HCT116 (cell line): ENCODE measurements around the gene TUB. TPM values are rescaled to one million over a fixed set of nuclear protein-coding genes. Genes with fewer than 3 reads are reported as not detected.

ENCODE experiments used
- ATAC-seq: fragments of 200-7000 bp; cut with Tn5 transposase; 2 replicates; pipeline ENCODE4 v1.9.1; 2020; ENCODE audit warnings: mild to moderate bottlenecking, moderate library complexity
- BruUV-seq: library from RNA; stranded (reverse); fragments of 400-500 nt; replicated peaks from 2 replicates; lab custom pipeline; 2021; lab: Mats Ljungman, UMichigan
- CTCF ChIA-PET: fragments of 300-600 bp; sonication (Branson Sonifier 250); formaldehyde crosslinking; loops from one replicate; lab custom pipeline; 2021; ENCODE audit warnings: antibody characterized with exemption; lab: Charles Lee
- POLR2A ChIA-PET: fragments of 300-600, 350-600 bp; sonication (Branson Sonifier 250); formaldehyde crosslinking; loops from one replicate; lab custom pipeline; 2021; ENCODE audit warnings: antibody characterized with exemption; lab: Charles Lee
- RAD21 ChIA-PET, 2 experiments: fragments of 300-600 bp; sonication (Branson Sonifier 250); formaldehyde crosslinking; loops; one replicate each; lab custom pipeline; 2023; ENCODE audit warnings: low total read pairs in 2 of 2; ENCODE audit not compliant: uncharacterized antibody in 2 of 2, unreplicated experiment in 2 of 2, low non-redundant PET in 1 of 2; lab: Charles Lee
- DNase-seq: peaks from one replicate; pipeline ENCODE4 v3.0.0-alpha.2; 2010; ENCODE audit warnings: low read depth, low spot score
- H2AFZ ChIP-seq: fragments of 200-600 bp; shearing (Covaris generic), sonication (generic); 2 replicates; pipeline ENCODE4 v1.6.1; 2017; ENCODE audit warnings: low read depth, mixed run types, mixed read lengths, antibody characterized with exemption, low read length; ENCODE audit not compliant: poor library complexity, severe bottlenecking
- H3K27ac ChIP-seq: 2 replicates; pipeline ENCODE4 v1.5.1; 2012; ENCODE audit warnings: low read depth, low read length
- H3K27me3 ChIP-seq: fragments of 200-600 bp; sonication (generic); 2 replicates; pipeline ENCODE4 v1.6.1; 2016; ENCODE audit warnings: mixed run types, low read length, mixed read lengths; ENCODE audit not compliant: insufficient read depth
- H3K36me3 ChIP-seq, 2 experiments: fragments of 200-500 bp in 1 of 2; fragments of 200-600 bp in 1 of 2; sonication (Bioruptor generic) in 1 of 2; sonication (generic) in 1 of 2; 2 replicates each; pipeline versions ENCODE4 v1.5.1 to v1.6.1; 2014 to 2016; ENCODE audit warnings: low read length in 2 of 2, inconsistent platforms in 1 of 2, mixed read lengths in 1 of 2, mixed run types in 1 of 2; ENCODE audit not compliant: insufficient read depth in 2 of 2, control insufficient read depth in 1 of 2
- H3K4me1 ChIP-seq, 2 experiments: fragments of 200-600 bp in 1 of 2; sonication (generic) in 1 of 2; 2 replicates each; pipeline versions ENCODE4 v1.5.1 to v1.6.1; 2012 to 2017; ENCODE audit warnings: low read length in 2 of 2, inconsistent platforms in 1 of 2, mild to moderate bottlenecking in 1 of 2, mixed read lengths in 1 of 2, mixed run types in 1 of 2, moderate library complexity in 1 of 2; ENCODE audit not compliant: insufficient read depth in 2 of 2, control insufficient read depth in 1 of 2
- H3K4me2 ChIP-seq: fragments of 200-600 bp; sonication (generic); 2 replicates; pipeline ENCODE4 v1.6.1; 2017; ENCODE audit warnings: mixed run types, low read length, mixed read lengths
- H3K4me3 ChIP-seq, 2 experiments: fragments of 200-600 bp in 1 of 2; sonication (generic) in 1 of 2; replicated peaks in 1 of 2; 2 replicates each; pipeline ENCODE4 v1.5.1; 2011 to 2016; ENCODE audit warnings: low read length in 2 of 2, control low read depth in 1 of 2, low read depth in 1 of 2, mild to moderate bottlenecking in 1 of 2, mixed read lengths in 1 of 2, mixed run types in 1 of 2
- H3K79me2 ChIP-seq: fragments of 200-600 bp; sonication (generic); 2 replicates; pipeline ENCODE4 v1.6.1; 2017; ENCODE audit warnings: mild to moderate bottlenecking, mixed run types, low read length, moderate library complexity, mixed read lengths; ENCODE audit not compliant: insufficient read depth
- H3K9ac ChIP-seq: fragments of 200-600 bp; sonication (generic); 2 replicates; pipeline ENCODE4 v1.6.1; 2016; ENCODE audit warnings: low read length, mixed read lengths
- H3K9me2 ChIP-seq: fragments of 200-600 bp; sonication (generic), shearing (Covaris generic); 2 replicates; pipeline ENCODE4 v1.6.1; 2017; ENCODE audit warnings: mixed run types, mild to moderate bottlenecking, moderate library complexity; ENCODE audit not compliant: insufficient read depth
- H3K9me3 ChIP-seq, 2 experiments: fragments of 200-500 bp in 1 of 2; fragments of 200-600 bp in 1 of 2; sonication (Bioruptor generic) in 1 of 2; sonication (generic) in 1 of 2; 2 replicates each; pipeline ENCODE4 v1.6.1; 2014 to 2017; ENCODE audit warnings: low read length in 2 of 2, mixed read lengths in 2 of 2, inconsistent platforms in 1 of 2, low read depth in 1 of 2, mild to moderate bottlenecking in 1 of 2, mixed run types in 1 of 2, moderate library complexity in 1 of 2; ENCODE audit not compliant: control insufficient read depth in 1 of 2, insufficient read depth in 1 of 2
- H4K20me1 ChIP-seq: fragments of 200-600 bp; sonication (generic), shearing (Covaris generic); 2 replicates; pipeline ENCODE4 v1.6.1; 2017; ENCODE audit warnings: mixed run types, mild to moderate bottlenecking, moderate library complexity; ENCODE audit not compliant: insufficient read depth
- CEBPB ChIP-seq: IDR thresholded peaks from 2 replicates; pipeline ENCODE4 v1.6.1; 2012; ENCODE audit warnings: low read depth
- FOSL1 ChIP-seq: IDR thresholded peaks from 2 replicates; pipeline ENCODE4 v1.6.1; 2012; ENCODE audit warnings: low read depth
- POLR2A ChIP-seq: IDR thresholded peaks from 2 replicates; pipeline ENCODE4 v1.7.0; 2011; ENCODE audit warnings: borderline replicate concordance; ENCODE audit not compliant: insufficient read depth, insufficient read length; ENCODE audit errors: extremely low read depth
- POLR2AphosphoS5 ChIP-seq: IDR thresholded peaks from 2 replicates; pipeline ENCODE4 v1.6.1; 2011; ENCODE audit warnings: mild to moderate bottlenecking, low read depth, low read length, moderate library complexity
- RAD21 ChIP-seq: IDR thresholded peaks from 2 replicates; pipeline ENCODE4 v1.6.1; 2012; ENCODE audit warnings: low read depth, mild to moderate bottlenecking
- SIN3A ChIP-seq: IDR thresholded peaks from 2 replicates; pipeline ENCODE4 v1.6.1; 2012; ENCODE audit warnings: low read depth
- SP1 ChIP-seq: IDR thresholded peaks from 2 replicates; pipeline ENCODE4 v1.6.1; 2012; ENCODE audit warnings: low read depth
- SRF ChIP-seq: IDR thresholded peaks from 2 replicates; pipeline ENCODE4 v1.6.1; 2012; ENCODE audit warnings: low read depth
- YY1 ChIP-seq: IDR thresholded peaks from 2 replicates; pipeline ENCODE4 v1.6.1; 2011; ENCODE audit warnings: low read length, low read depth, moderate library complexity, mild to moderate bottlenecking; ENCODE audit not compliant: insufficient replicate concordance; ENCODE audit errors: extremely low read depth
- ZFX ChIP-seq: fragments of 450-650 bp; IDR thresholded peaks from 2 replicates; pipeline ENCODE4 v1.6.1; 2017
- ZNF274 ChIP-seq: fragments of 200-500 bp; sonication (Bioruptor generic); IDR thresholded peaks from 2 replicates; pipeline ENCODE4 v1.6.1; 2014; ENCODE audit warnings: mild to moderate bottlenecking, low read depth, low read length, inconsistent platforms
- intact Hi-C: fragments of 100-400 bp; cut with micrococcal nuclease; formaldehyde crosslinking; loops from 2 replicates; pipeline ENCODE4 v1.10.0; 2022
- total RNA-seq: library from RNA; stranded (reverse); gene quantifications from one replicate; pipeline ENCODE4 v1.2.1, GENCODE V29; 2021; ENCODE audit not compliant: unreplicated experiment
- TF ChIP-seq, protein P1 (sequence below), 3 experiments: fragments of 200-600 bp in 1 of 3; sonication (generic) in 1 of 3; IDR thresholded peaks in 2 of 3; conservative IDR thresholded peaks in 1 of 3; 2 replicates each; pipeline ENCODE4 v1.5.1; 2012 to 2017; ENCODE audit warnings: low read depth in 2 of 3, low read length in 2 of 3, antibody characterized with exemption in 1 of 3, borderline replicate concordance in 1 of 3, control low read depth in 1 of 3, mild to moderate bottlenecking in 1 of 3, mixed read lengths in 1 of 3, mixed run types in 1 of 3, moderate library complexity in 1 of 3; ENCODE audit not compliant: insufficient read depth in 1 of 3
- TF ChIP-seq, protein P2 (sequence below): IDR thresholded peaks from 2 replicates; pipeline ENCODE4 v1.6.1; 2012

Gene TUB
- total RNA-seq, 1 experiment from 2014 or later: 0.02 TPM

DNA sequence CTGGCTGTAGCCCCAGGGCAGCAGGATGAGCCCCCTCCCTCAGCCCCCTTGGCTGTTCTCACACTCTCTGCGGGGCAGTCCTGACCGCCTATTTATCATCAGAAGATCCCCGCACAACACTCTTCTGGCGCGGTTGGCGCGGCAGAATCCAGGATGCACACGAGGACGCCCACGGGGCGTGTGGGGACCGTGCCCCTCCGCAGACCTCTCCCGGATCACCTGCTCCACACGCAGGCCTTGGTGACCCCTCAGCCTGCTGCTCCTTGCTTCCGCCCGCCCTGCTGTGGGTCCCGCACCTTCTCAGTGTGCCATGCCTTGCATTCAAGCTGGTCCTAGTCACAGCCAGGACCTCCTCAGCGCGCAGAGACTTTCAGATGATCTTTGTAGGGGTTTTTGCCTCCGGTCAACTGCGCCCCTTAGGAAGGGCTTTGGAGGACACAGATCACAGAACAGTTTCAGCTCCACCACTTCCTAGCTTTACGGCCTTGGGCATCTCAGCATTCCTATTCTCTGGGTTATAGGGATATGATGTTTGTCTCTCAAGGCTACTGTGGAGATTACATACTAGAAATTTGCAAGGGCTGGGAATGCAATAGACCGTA lies 841 bp upstream of the TUB start:
- Histone ChIP-seq H3K4me3 (no peak overlapping the region), H3K4me1 (no peaks in the 10 kb centered on the region), H3K27ac (no peak overlapping the region), H3K4me2 (no peak overlapping the region), H3K79me2 (no peaks in the 10 kb centered on the region), H2AFZ (no peak overlapping the region)
- no peak for ATAC-seq
- intact Hi-C loops: no loop called here
- TF ChIP-seq SIN3A (no peak), FOSL1 (no peak), RAD21 (no peak), ZNF274 (no peak), SP1 (no peak), YY1 (no peak), POLR2AphosphoS5 (no peak), CEBPB (no peak), SRF (no peak), ZFX (no peak), POLR2A (no peak)
- TF ChIP-seq, protein P1, sequence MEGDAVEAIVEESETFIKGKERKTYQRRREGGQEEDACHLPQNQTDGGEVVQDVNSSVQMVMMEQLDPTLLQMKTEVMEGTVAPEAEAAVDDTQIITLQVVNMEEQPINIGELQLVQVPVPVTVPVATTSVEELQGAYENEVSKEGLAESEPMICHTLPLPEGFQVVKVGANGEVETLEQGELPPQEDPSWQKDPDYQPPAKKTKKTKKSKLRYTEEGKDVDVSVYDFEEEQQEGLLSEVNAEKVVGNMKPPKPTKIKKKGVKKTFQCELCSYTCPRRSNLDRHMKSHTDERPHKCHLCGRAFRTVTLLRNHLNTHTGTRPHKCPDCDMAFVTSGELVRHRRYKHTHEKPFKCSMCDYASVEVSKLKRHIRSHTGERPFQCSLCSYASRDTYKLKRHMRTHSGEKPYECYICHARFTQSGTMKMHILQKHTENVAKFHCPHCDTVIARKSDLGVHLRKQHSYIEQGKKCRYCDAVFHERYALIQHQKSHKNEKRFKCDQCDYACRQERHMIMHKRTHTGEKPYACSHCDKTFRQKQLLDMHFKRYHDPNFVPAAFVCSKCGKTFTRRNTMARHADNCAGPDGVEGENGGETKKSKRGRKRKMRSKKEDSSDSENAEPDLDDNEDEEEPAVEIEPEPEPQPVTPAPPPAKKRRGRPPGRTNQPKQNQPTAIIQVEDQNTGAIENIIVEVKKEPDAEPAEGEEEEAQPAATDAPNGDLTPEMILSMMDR (IDR thresholded peaks at IDR 0.05 in 2 of 3, conservative IDR thresholded peaks at IDR 0.05 in 1 of 3; ENCODE audit: borderline replicate concordance in 1 of 3, insufficient read depth in 1 of 3, low read depth in 2 of 3, low read length in 2 of 3): no peak
- TF ChIP-seq, protein P2, sequence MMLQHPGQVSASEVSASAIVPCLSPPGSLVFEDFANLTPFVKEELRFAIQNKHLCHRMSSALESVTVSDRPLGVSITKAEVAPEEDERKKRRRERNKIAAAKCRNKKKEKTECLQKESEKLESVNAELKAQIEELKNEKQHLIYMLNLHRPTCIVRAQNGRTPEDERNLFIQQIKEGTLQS: no peak
- TF ChIP-seq, all 23 proteins: peak for 0
- H3K36me3 ChIP-seq: no peaks in the 10 kb centered on the region
- no peak overlapping the region for H3K9ac ChIP-seq
- RAD21 ChIA-PET: no interaction called here
- CTCF ChIA-PET: no interaction called here
- H3K9me3 ChIP-seq: no peaks in the 10 kb centered on the region
- no peaks in the 10 kb centered on the region for H4K20me1 ChIP-seq
- no peak for DNase-seq
- POLR2A ChIA-PET: no interaction called here
- no peaks in the 10 kb centered on the region; the same call in 1 of the 2 replicates for H3K9me2 ChIP-seq
- H3K27me3 ChIP-seq: 0 out of 2 replicates have a peak, but pooled peaks cover 6% of the 10 kb centered on the region
- no TSS peak for BruUV-seq
